LNCAP (cell line): ENCODE data around the gene IL1RAPL2.

ENCODE experiments used
- CTCF ChIP-seq: fragments of 450-650 bp; IDR thresholded peaks from 2 replicates; pipeline ENCODE4 v1.5.1; 2017; ENCODE audit warnings: mild to moderate bottlenecking

The IL1RAPL2 gene

GRCh38 chrX:105006996-105007395, 441.0 kb downstream of the IL1RAPL2 start:
- TF ChIP-seq CTCF, result no peak

GRCh38 chrX:105013719-105014118, 447.7 kb downstream of the IL1RAPL2 start:
- TF ChIP-seq CTCF, result no peak

- TF ChIP-seq CTCF, result no peak
Observed at GRCh38 chrX:105017641-105018040, 451.6 kb downstream of the IL1RAPL2 start.

GRCh38 chrX:105018865-105019264, 452.9 kb downstream of the IL1RAPL2 start:
- TF ChIP-seq CTCF, result no peak

- TF ChIP-seq CTCF, result no peak
Observed at GRCh38 chrX:105038672-105039328, 472.8 kb downstream of the IL1RAPL2 start.

GRCh38 chrX:105050921-105051320, 484.9 kb downstream of the IL1RAPL2 start:
- no peak for TF ChIP-seq CTCF

GRCh38 chrX:105051364-105051763, 485.4 kb downstream of the IL1RAPL2 start:
- TF ChIP-seq CTCF, result no peak

GRCh38 chrX:105052926-105053325, 486.9 kb downstream of the IL1RAPL2 start:
- no peak for TF ChIP-seq CTCF
